Stomach (tissue), 9 donors: ENCODE results near the gene SPPL2A. TPM values are rescaled to one million over a fixed set of nuclear protein-coding genes. Genes with fewer than 3 reads are reported as not detected.

ENCODE experiments used
- DNase-seq, 2 donors: peaks; one replicate each; pipeline versions ENCODE4 v3.0.0 to v3.0.0-alpha.2; 2013 to 2019
- H3K27ac ChIP-seq, 5 donors: fragments of 200-600 bp in 4 of 5; sonication (generic) in 4 of 5; one replicate each; pipeline ENCODE4 v1.5.1; 2013 to 2019; ENCODE audit warnings: mild to moderate bottlenecking in 1 of 5, moderate library complexity in 1 of 5
- H3K27me3 ChIP-seq, 3 donors: fragments of 200-600 bp; sonication (generic); one replicate each; pipeline ENCODE4 v1.5.1; 2017 to 2019; ENCODE audit warnings: mixed run types in 1 of 3
- H3K36me3 ChIP-seq, 4 donors: fragments of 200-600 bp; sonication (generic); 1 replicate in 3 of 4; 2 replicates in 1 of 4; pipeline ENCODE4 v1.5.1; 2016 to 2019
- H3K4me1 ChIP-seq, 4 donors: fragments of 200-600 bp; sonication (generic); one replicate each; pipeline ENCODE4 v1.5.1; 2016 to 2019
- H3K4me3 ChIP-seq, 4 donors: fragments of 200-600 bp; sonication (generic) in 3 of 4; one replicate each; pipeline ENCODE4 v1.5.1; 2016 to 2019; ENCODE audit warnings: mild to moderate bottlenecking in 1 of 4
- H3K9me3 ChIP-seq, 4 donors: fragments of 200-600 bp; sonication (generic); one replicate each; pipeline ENCODE4 v1.5.1; 2016 to 2019
- CTCF ChIP-seq, 7 experiments: fragments of 450-650 bp in 4 of 7; fragments of 200-600 bp in 3 of 7; sonication (generic) in 3 of 7; IDR thresholded peaks; one replicate each; pipeline ENCODE4 v1.5.1; 2016 to 2019; ENCODE audit warnings: antibody characterized with exemption in 7 of 7, control low read depth in 2 of 7, mild to moderate bottlenecking in 1 of 7
- EP300 ChIP-seq: sonication (generic); formaldehyde crosslinking; IDR thresholded peaks from one replicate; pipeline ENCODE4 v1.6.1; 2017; ENCODE audit warnings: antibody characterized with exemption
- POLR2A ChIP-seq, 4 donors: fragments of 450-650 bp; IDR thresholded peaks; one replicate each; pipeline ENCODE4 v1.6.1; 2016; ENCODE audit warnings: antibody characterized with exemption in 4 of 4, control low read depth in 2 of 4, mild to moderate bottlenecking in 1 of 4, moderate library complexity in 1 of 4
- POLR2AphosphoS5 ChIP-seq, 3 donors: sonication (generic); formaldehyde crosslinking; IDR thresholded peaks; one replicate each; pipeline ENCODE4 v1.6.1; 2016; ENCODE audit warnings: antibody characterized with exemption in 3 of 3
- WGBS, 5 donors: extraction: QIAGEN DNeasy Blood & Tissue Kit in 3 of 5; methylation state at CpG; one replicate each; pipeline versions ENCODE4 v1.1.5 to v1.1.7; 2013 to 2018; 5-methylcytosine and 5-hydroxymethylcytosine counted together
- intact Hi-C: fragments of 100-400 bp; cut with DNase I; formaldehyde crosslinking; loops from one replicate; pipeline ENCODE4 v1.15.1; 2023; ENCODE audit warnings: low total_unique reads
- polyA plus RNA-seq, 3 donors: library from polyadenylated mRNA; stranded (reverse); fragments of 200-250 nt; gene quantifications; one replicate each; pipeline ENCODE4 v1.2.3, GENCODE V29; 2013
- total RNA-seq, 5 donors: library from RNA; depleted of rRNA; stranded (reverse); fragments of >200 nt; gene quantifications; one replicate each; pipeline versions ENCODE4 v1.1.0 to v1.2.3, GENCODE V29; 2014 to 2016
- donor health status: healthy with polysubstance abuse.
- donor health status: Bipolar disorder and iron deficiency.
- donor health status: healthy.

The SPPL2A gene
- total and polyA plus RNA-seq, 8 donors: 18.4 to 234 (median 32.0) TPM

GRCh38 chr15:50675535-50676144 is 89.9 kb downstream of the SPPL2A start:
- H3K27ac ChIP-seq: no peak overlapping the region
- H3K36me3 ChIP-seq: peaks cover 0 to 12% (median 2%) of the 10 kb centered on the region in 4 donors
- DNase-seq: peak in 1 of 2 donors; percentile 61
- H3K4me1 ChIP-seq: peaks cover 0 to 38% (median 6%) of the 10 kb centered on the region in 4 donors
- no peaks in the 10 kb centered on the region for H3K27me3 ChIP-seq
- no peaks in the 10 kb centered on the region for H3K9me3 ChIP-seq
- no peak overlapping the region for H3K4me3 ChIP-seq
- no peak for TF ChIP-seq POLR2A (IDR thresholded peaks at IDR 0.05)
- TF ChIP-seq CTCF (IDR thresholded peaks at IDR 0.05): peak in 5 of 7 experiments; percentile 22 to 92 (median 74)
- intact Hi-C loops: loop anchor here (5.0 to 10.0 kb wide), 2 partner anchors 202 to 229 kb away; partner anchors contain the start of gene AP4E1

- Histone ChIP-seq H3K9me3 (no peaks in the 10 kb centered on the region), H3K27ac (no peak overlapping the region), H3K27me3 (no peaks in the 10 kb centered on the region), H3K4me3 (no peak overlapping the region), H3K36me3 (peaks cover 4 to 19% (median 10%) of the 10 kb centered on the region in 4 donors), H3K4me1 (peaks cover 0 to 19% (median 0%) of the 10 kb centered on the region in 4 donors)
- TF ChIP-seq POLR2A (IDR thresholded peaks at IDR 0.05) (no peak), EP300 (no peak), POLR2AphosphoS5 (IDR thresholded peaks at IDR 0.05) (no peak), CTCF (IDR thresholded peaks at IDR 0.05) (no peak)
- 73 to 87% (median 77%) methylated on average over 2 of the region's 2 CpGs for WGBS, 5 donors
- DNase-seq: no peak
- intact Hi-C loops: loop anchor here (10.0 kb wide), 1 partner anchor 235 kb away; the partner anchor contains the start of gene AP4E1
Measured at GRCh38 chr15:50670115-50670514, 95.4 kb downstream of the SPPL2A start.

GRCh38 chr15:50669611-50670010 is 95.9 kb downstream of the SPPL2A start:
- TF ChIP-seq POLR2AphosphoS5 (IDR thresholded peaks at IDR 0.05) (no peak), POLR2A (IDR thresholded peaks at IDR 0.05) (no peak), EP300 (no peak), CTCF (IDR thresholded peaks at IDR 0.05) (no peak)
- intact Hi-C loops: loop anchor here (10.0 kb wide), 1 partner anchor 235 kb away; the partner anchor contains the start of gene AP4E1

GRCh38 chr15:50665938-50666337 is 99.6 kb downstream of the SPPL2A start:
- intact Hi-C loops: no loop called here
- no peak overlapping the region for H3K4me3 ChIP-seq
- DNase-seq: no peak
- peaks cover 0 to 44% (median 40%) of the 10 kb centered on the region in 4 donors for H3K36me3 ChIP-seq
- peaks cover 0 to 16% (median 0%) of the 10 kb centered on the region in 4 donors for H3K4me1 ChIP-seq
- no peak for TF ChIP-seq POLR2A (IDR thresholded peaks at IDR 0.05)
- TF ChIP-seq CTCF (IDR thresholded peaks at IDR 0.05): no peak
- no peak for TF ChIP-seq POLR2AphosphoS5 (IDR thresholded peaks at IDR 0.05)
- TF ChIP-seq EP300: no peak
- no peaks in the 10 kb centered on the region for H3K9me3 ChIP-seq
- H3K27ac ChIP-seq: no peak overlapping the region
- no peaks in the 10 kb centered on the region for H3K27me3 ChIP-seq
- WGBS, 5 donors: 82 to 94% (median 89%) methylated on average over 5 of the region's 5 CpGs

More at GRCh38 chr15:50669611-50670010, 95.9 kb downstream of the SPPL2A start:
- Histone ChIP-seq H3K27me3 (no peaks in the 10 kb centered on the region), H3K27ac (no peak overlapping the region), H3K9me3 (no peaks in the 10 kb centered on the region), H3K4me1 (peaks cover 0 to 16% (median 0%) of the 10 kb centered on the region in 4 donors), H3K4me3 (no peak overlapping the region), H3K36me3 (peaks cover 2 to 24% (median 15%) of the 10 kb centered on the region in 4 donors)
- WGBS, 5 donors: 35 to 48% (median 44%) methylated on average over 1 of the region's 1 CpG
- no peak for DNase-seq
